Measurements from ENCODE around the gene SSBP3.

Gene SSBP3

GRCh38 chr1:54353959-54354358 lies 52.2 kb downstream of the SSBP3 start:
- ATAC-seq (ENCODE audit: insufficient read depth, low read depth) (no peak), DNase-seq (no peak)
- H3K79me2 ChIP-seq (ENCODE audit: insufficient read depth, low read length) = peaks cover 98% of the 10 kb centered on the region
- no peak overlapping the region for H3K27ac ChIP-seq (ENCODE audit: low read length)
- TF ChIP-seq, protein P1, sequence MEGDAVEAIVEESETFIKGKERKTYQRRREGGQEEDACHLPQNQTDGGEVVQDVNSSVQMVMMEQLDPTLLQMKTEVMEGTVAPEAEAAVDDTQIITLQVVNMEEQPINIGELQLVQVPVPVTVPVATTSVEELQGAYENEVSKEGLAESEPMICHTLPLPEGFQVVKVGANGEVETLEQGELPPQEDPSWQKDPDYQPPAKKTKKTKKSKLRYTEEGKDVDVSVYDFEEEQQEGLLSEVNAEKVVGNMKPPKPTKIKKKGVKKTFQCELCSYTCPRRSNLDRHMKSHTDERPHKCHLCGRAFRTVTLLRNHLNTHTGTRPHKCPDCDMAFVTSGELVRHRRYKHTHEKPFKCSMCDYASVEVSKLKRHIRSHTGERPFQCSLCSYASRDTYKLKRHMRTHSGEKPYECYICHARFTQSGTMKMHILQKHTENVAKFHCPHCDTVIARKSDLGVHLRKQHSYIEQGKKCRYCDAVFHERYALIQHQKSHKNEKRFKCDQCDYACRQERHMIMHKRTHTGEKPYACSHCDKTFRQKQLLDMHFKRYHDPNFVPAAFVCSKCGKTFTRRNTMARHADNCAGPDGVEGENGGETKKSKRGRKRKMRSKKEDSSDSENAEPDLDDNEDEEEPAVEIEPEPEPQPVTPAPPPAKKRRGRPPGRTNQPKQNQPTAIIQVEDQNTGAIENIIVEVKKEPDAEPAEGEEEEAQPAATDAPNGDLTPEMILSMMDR (IDR thresholded peaks at IDR 0.05; ENCODE audit: borderline replicate concordance, extremely low read depth, low read length, poor library complexity, severe bottlenecking) = no peak
- TF ChIP-seq EZH2 (IDR thresholded peaks at IDR 0.05; ENCODE audit: borderline replicate concordance, low read depth, low read length, severe bottlenecking) = no peak
- no peaks in the 10 kb centered on the region for H3K9me3 ChIP-seq (ENCODE audit: insufficient read depth, low read length, severe bottlenecking)
- peaks cover 89% of the 10 kb centered on the region for H4K20me1 ChIP-seq (ENCODE audit: insufficient read depth, low read length)
- peaks cover 50% of the 10 kb centered on the region for H3K36me3 ChIP-seq (ENCODE audit: insufficient read depth, low read length)
- H2AFZ ChIP-seq (ENCODE audit: low read depth, low read length) = no peak overlapping the region
- H3K9ac ChIP-seq (ENCODE audit: low read depth, low read length) = no peak overlapping the region
- H3K27me3 ChIP-seq (ENCODE audit: insufficient read depth, low read length, poor library complexity) = no peaks in the 10 kb centered on the region
- H3K4me2 ChIP-seq (ENCODE audit: insufficient read depth, low read length) = no peak overlapping the region
- H3K4me3 ChIP-seq (ENCODE audit: low read depth in 1 of 2, low read length in 2 of 2) = no peak overlapping the region
- no peaks in the 10 kb centered on the region for H3K4me1 ChIP-seq (ENCODE audit: insufficient read depth, low read length)

DNA sequence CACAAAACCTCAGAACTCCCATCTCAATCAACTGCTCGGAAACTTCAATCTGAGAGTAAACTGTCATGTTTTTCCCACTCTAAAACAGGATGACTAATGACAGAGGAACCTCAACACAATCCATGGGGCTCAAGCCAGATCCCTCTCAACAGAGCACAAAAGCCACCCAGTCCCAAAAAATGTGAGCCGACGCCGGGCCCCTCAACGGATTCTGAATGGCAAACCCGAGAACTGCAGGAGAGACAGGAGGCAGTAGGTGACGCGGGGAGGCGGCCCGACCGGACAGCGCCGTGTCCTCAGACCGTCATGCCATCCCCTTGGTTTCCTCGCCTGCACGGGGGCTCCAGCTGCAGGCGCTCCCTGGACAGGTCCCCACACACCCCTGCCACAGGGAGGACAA lies 53.4 kb downstream of the SSBP3 start:
- no peaks in the 10 kb centered on the region for H3K4me1 ChIP-seq (ENCODE audit: insufficient read depth, low read length)
- H3K4me3 ChIP-seq (ENCODE audit: low read depth in 1 of 2, low read length in 2 of 2) = no peak overlapping the region
- no peak overlapping the region for H3K9ac ChIP-seq (ENCODE audit: low read depth, low read length)
- no peak for TF ChIP-seq EZH2 (IDR thresholded peaks at IDR 0.05; ENCODE audit: borderline replicate concordance, low read depth, low read length, severe bottlenecking)
- TF ChIP-seq, protein P1 (IDR thresholded peaks at IDR 0.05; ENCODE audit: borderline replicate concordance, extremely low read depth, low read length, poor library complexity, severe bottlenecking) = no peak
- no peaks in the 10 kb centered on the region for H3K9me3 ChIP-seq (ENCODE audit: insufficient read depth, low read length, severe bottlenecking)
- H3K36me3 ChIP-seq (ENCODE audit: insufficient read depth, low read length) = peaks cover 44% of the 10 kb centered on the region
- no peaks in the 10 kb centered on the region for H3K27me3 ChIP-seq (ENCODE audit: insufficient read depth, low read length, poor library complexity)
- peaks cover 96% of the 10 kb centered on the region for H3K79me2 ChIP-seq (ENCODE audit: insufficient read depth, low read length)
- no peak overlapping the region for H3K27ac ChIP-seq (ENCODE audit: low read length)
- DNase-seq (no peak), ATAC-seq (ENCODE audit: insufficient read depth, low read depth) (no peak)
- H4K20me1 ChIP-seq (ENCODE audit: insufficient read depth, low read length) = peaks cover 88% of the 10 kb centered on the region
- H3K4me2 ChIP-seq (ENCODE audit: insufficient read depth, low read length) = no peak overlapping the region
- H2AFZ ChIP-seq (ENCODE audit: low read depth, low read length) = no peak overlapping the region

- H3K4me2 ChIP-seq (ENCODE audit: insufficient read depth, low read length) = no peak overlapping the region
- no peaks in the 10 kb centered on the region for H3K9me3 ChIP-seq (ENCODE audit: insufficient read depth, low read length, severe bottlenecking)
- peaks cover 92% of the 10 kb centered on the region for H3K79me2 ChIP-seq (ENCODE audit: insufficient read depth, low read length)
- H3K27me3 ChIP-seq (ENCODE audit: insufficient read depth, low read length, poor library complexity) = no peaks in the 10 kb centered on the region
- no peaks in the 10 kb centered on the region for H3K4me1 ChIP-seq (ENCODE audit: insufficient read depth, low read length)
- peaks cover 75% of the 10 kb centered on the region for H4K20me1 ChIP-seq (ENCODE audit: insufficient read depth, low read length)
- no peak overlapping the region for H3K9ac ChIP-seq (ENCODE audit: low read depth, low read length)
- no peak overlapping the region for H2AFZ ChIP-seq (ENCODE audit: low read depth, low read length)
- no peak for TF ChIP-seq EZH2 (IDR thresholded peaks at IDR 0.05; ENCODE audit: borderline replicate concordance, low read depth, low read length, severe bottlenecking)
- TF ChIP-seq, protein P1 (IDR thresholded peaks at IDR 0.05; ENCODE audit: borderline replicate concordance, extremely low read depth, low read length, poor library complexity, severe bottlenecking) = no peak
- peaks cover 32% of the 10 kb centered on the region for H3K36me3 ChIP-seq (ENCODE audit: insufficient read depth, low read length)
- ATAC-seq (ENCODE audit: insufficient read depth, low read depth) (no peak), DNase-seq (no peak)
- H3K4me3 ChIP-seq (ENCODE audit: low read depth in 1 of 2, low read length in 2 of 2) = no peak overlapping the region
- H3K27ac ChIP-seq (ENCODE audit: low read length) = no peak overlapping the region
Observed at GRCh38 chr1:54350360-54350759, 55.8 kb downstream of the SSBP3 start.

- no peak overlapping the region for H2AFZ ChIP-seq (ENCODE audit: low read depth, low read length)
Observed at GRCh38 chr1:54348700-54349021, 57.5 kb downstream of the SSBP3 start.

More at GRCh38 chr1:54348700-54349021, 57.5 kb downstream of the SSBP3 start:
- Histone ChIP-seq H3K4me1 (ENCODE audit: insufficient read depth, low read length) (no peaks in the 10 kb centered on the region), H3K4me2 (ENCODE audit: insufficient read depth, low read length) (no peak overlapping the region), H3K79me2 (ENCODE audit: insufficient read depth, low read length) (peaks cover 92% of the 10 kb centered on the region), H3K9ac (ENCODE audit: low read depth, low read length) (no peak overlapping the region), H3K27ac (ENCODE audit: low read length) (no peak overlapping the region), H3K36me3 (ENCODE audit: insufficient read depth, low read length) (peaks cover 40% of the 10 kb centered on the region), H3K27me3 (ENCODE audit: insufficient read depth, low read length, poor library complexity) (no peaks in the 10 kb centered on the region), H3K9me3 (ENCODE audit: insufficient read depth, low read length, severe bottlenecking) (no peaks in the 10 kb centered on the region), H4K20me1 (ENCODE audit: insufficient read depth, low read length) (peaks cover 70% of the 10 kb centered on the region), H3K4me3 (ENCODE audit: low read depth in 1 of 2, low read length in 2 of 2) (no peak overlapping the region)
- ATAC-seq (ENCODE audit: insufficient read depth, low read depth) (no peak), DNase-seq (no peak)
- TF ChIP-seq EZH2 (IDR thresholded peaks at IDR 0.05; ENCODE audit: borderline replicate concordance, low read depth, low read length, severe bottlenecking) = no peak
- TF ChIP-seq, protein P1 (IDR thresholded peaks at IDR 0.05; ENCODE audit: borderline replicate concordance, extremely low read depth, low read length, poor library complexity, severe bottlenecking) = no peak

All from DND-41 (cell line).